ENCODE data around the gene GDNF.
"Not testable (repeated sequence)": the region's sequence is repeated elsewhere in the genome, so short reads cannot be mapped to it uniquely, and the experiment has no call there.

The GDNF gene

DNA sequence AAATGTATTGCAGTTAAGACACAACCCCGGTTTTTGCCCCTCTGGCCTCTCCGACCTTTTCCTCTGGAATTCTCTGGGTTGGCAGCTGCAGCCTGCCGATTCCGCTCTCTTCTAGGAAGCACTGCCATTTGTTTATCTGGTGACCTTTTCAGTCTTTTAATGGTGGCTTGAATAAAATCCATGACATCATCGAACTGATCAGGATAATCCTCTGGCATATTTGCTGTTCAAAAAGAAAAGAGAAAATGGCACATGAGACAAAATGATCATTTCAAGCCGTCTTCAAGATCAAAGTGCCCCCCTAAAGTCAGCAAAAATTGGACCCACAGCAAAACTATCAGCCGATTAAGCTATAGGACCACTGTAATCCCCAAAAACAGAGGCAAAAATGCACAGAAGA, 23.9 kb downstream of the GDNF start:
- DNase-seq: no peak

DNA sequence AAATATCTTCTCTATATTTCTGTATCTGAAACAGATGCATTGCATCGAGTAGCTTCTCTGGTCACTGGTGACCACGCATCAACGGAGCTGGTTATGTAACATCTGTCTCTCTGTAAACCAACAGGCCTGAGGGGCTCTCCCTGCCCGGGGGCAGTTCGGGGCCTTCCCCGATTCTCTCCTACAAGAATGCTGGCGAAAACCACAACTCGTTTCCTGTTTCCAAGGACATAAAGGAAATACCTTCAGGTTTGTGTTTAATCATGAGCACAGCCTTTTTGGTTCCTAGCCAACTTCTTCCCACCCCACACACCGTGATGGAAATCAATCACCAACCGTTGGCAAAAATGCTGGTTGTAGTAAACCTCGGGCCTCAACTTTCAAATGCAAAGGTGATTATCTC, 25.1 kb downstream of the GDNF start:
- DNase-seq: peak; percentile 64

GRCh38 chr5:37812365-37812764, 27.5 kb downstream of the GDNF start:
- DNase-seq: peak; percentile 53

- no peak for DNase-seq
Measured at GRCh38 chr5:37811866-37812265, 28.0 kb downstream of the GDNF start.

DNA sequence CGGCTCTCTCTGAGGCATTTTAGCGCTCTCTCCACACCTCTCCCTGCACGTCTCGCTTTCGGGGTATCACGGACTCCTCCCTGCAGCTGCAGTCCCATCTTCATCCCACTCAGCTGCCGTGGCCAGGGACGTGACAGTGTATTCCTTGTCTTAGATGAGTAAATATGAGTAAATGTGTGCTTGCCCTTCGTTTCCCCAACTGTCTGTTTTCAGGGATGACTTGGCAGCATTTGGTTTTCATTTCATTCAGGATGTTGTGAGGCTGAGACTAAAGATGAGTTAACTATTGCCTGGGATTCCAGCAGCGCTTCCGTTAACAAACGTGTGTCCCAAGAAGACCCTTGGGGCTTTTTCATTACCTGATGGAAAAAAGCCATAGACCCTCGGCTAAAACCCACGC, 29.5 kb downstream of the GDNF start:
- DNase-seq: peak; percentile 82

DNA sequence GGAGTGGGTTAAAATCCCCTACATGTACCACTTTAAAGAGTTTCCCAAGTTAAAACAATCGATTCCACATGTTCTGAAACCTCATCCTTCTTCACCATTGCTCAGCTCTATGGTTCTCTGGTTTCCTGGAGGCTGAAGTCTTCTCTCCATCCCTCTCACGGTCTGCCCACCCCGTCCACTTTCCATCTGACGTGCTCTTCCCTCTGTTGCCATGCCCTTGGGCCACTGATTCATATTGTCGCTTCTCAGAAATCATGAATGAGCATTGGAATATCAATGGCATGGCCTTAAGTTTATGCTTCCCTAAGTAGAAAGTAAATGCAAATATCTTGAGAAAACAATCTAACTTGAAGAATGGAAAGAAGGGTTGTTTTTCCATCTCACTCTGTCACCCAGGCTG, 30.9 kb downstream of the GDNF start:
- no peak for DNase-seq

GRCh38 chr5:37807621-37808301, 32.1 kb downstream of the GDNF start:
- peak; percentile 65 for DNase-seq

- no peak for DNase-seq
Measured at GRCh38 chr5:37807015-37807414, 32.8 kb downstream of the GDNF start.

DNA sequence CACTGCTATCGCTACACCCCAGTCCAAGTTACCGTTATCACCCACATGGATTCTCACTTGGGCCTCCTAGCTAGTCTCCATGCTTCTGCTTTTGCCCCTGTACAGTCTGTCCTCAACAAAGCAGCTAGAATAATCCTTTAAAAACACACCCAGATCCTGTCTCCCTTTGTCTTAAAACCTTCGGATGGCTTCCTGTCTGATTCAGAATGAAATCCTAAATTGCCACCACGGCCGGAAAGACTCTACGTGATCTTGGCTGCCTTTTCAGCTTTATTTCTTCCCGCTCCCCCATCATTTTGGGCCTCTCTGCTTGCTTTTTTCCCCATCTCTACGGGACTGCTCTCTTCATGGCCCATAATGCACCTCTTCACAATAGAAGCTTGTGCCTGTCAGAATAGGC, 33.4 kb downstream of the GDNF start:
- no peak for DNase-seq

DNA sequence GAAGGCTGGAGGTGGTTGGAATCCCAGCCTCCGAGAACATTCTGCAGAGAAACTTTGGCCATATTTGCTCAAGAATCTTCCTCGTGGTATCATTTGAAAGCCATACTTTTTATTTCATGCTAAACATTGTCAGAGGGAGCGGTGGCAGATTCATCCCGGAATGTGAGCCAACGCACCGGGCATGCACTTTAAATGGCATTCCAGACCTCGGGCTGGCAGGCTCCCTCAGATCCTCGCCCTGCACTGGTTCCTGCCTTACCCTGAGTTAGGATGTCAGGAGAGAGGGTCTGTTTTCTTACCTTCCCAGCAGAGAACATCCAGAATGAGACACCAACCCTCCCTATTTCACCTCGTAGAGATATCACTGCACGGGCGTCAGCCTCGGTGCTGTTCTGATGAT, 33.8 kb downstream of the GDNF start:
- no peak for DNase-seq

DNA sequence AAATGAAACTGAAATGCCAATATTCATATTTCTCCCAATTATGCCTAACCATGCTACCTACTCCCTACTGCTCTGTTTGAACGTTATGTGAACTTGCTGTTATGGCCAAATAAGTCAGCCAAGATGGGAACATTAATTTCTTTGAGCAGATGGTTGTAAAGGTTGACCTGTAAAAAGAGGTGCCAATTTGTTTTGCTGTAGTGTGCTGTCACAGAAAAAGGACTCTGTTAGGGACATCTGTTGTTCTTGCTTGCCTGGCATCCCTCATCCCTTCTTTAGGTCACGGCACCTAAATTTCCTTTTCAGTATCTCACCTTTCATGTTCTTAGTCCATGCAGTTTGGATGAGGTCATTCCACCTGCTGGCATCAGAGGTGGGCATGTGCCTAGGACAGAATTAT, 35.4 kb downstream of the GDNF start:
- DNase-seq: no peak

DNA sequence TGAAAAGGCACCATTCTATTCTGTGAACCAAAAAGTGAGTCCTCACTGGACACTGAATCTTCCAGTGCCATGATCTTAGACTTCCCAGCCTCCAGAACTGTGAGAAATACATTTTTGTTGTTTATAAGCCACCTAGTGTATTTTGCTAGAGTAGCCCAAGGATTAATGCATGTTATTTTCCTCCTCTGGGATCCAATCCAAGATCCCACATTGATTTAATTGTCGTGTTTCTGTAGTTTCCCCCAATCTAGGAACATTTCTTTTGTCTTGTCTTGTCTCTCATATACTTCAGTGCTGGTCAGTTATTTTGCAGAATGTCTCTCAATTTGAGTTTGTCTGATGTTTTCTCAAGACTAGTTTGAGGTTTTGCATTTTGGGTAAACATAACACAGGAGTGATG, 36.4 kb downstream of the GDNF start:
- peak; percentile 24 for DNase-seq

DNA sequence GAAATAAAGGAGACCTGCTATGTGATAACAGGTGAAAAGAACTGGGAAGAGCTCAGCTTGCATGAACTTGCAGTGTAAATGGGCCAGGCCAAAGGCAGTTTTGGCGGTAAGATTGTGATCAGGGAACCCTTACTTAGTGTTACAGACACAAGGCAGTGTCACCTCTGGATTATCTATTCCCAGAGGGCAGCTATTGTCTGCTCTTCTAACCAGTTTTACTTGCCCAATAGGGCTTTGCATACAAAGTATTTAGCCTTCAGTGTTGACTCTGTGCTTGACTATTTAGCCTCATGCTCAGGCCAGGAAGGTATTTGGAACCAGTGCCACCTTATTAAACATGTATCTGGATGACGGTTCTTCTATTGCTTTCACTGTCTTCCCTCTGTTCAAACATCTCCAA, 38.3 kb downstream of the GDNF start:
- DNase-seq: no peak

GRCh38 chr5:37799865-37800421, 39.9 kb downstream of the GDNF start:
- no peak for DNase-seq

GRCh38 chr5:37796435-37796834, 43.4 kb downstream of the GDNF start:
- not testable (repeated sequence) for DNase-seq

- not testable (repeated sequence) for DNase-seq
Measured at GRCh38 chr5:37795292-37795691, 44.5 kb downstream of the GDNF start.

DNA sequence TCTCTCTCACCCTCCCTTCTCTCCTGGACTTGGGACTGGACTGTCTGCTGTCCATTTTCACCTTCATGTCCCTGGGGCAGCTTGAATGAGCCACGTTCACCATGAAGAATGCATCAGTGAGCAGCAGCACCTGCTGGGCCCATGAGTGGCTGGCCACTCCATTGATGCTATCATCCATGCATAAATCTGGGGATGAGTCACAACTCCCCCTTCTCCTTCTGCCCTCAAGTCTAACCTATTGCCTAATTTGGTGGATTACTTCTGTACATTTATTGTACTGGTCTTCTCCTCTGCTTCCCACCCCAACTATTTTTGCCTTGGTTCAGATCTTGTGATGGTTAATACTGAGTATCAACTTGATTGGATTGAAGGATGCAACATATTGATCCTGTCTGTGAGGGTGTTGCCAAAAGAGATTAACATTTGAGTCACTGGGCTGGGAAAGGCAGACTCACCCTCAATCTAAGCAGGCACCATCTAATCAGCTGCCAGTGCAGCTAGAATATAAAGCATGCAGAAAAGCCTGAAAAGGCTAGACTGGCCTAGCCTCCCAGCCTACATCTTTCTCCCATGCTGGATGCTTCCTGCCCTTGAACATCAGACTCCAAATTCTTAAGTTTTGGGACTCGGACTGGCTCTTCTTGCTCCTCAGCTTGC, 46.7 kb downstream of the GDNF start:
- peak; percentile 34 for DNase-seq

GRCh38 chr5:37791321-37791720, 48.5 kb downstream of the GDNF start:
- DNase-seq: no peak

- no peak for DNase-seq
Measured at GRCh38 chr5:37789991-37790390, 49.9 kb downstream of the GDNF start.

GRCh38 chr5:37787742-37788141, 52.1 kb downstream of the GDNF start:
- peak; percentile 46 for DNase-seq

DNA sequence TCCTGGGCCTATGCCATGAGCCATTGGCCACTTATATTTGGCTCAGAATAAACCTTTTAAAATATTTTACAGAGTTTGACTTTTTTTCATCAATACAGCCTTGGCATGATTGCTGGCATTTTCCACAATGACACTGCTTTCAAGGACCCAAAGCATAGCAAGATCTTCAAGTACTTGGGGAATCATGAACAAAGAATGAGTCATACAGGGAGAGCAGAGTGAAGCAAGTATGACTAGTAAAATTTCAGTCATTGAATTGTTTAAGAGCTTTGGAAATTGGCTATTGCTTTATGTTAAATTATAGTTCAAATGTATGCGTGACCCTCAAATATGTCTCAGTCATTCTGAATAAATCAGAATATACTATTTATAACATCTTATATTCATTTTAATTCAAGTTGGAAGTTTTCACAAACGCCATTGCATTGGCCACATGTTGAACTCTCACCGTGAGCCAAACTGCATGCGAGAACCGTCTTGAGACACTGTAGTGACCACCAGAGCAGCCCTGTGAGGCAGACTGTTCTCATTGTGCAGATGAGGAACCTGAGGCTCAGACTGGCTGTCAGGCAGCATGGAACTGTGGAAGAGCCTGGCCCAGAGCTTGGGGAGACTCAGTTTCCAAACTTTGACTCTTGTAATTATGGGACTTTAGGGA, 52.9 kb downstream of the GDNF start:
- DNase-seq: peak; percentile 82

DNA sequence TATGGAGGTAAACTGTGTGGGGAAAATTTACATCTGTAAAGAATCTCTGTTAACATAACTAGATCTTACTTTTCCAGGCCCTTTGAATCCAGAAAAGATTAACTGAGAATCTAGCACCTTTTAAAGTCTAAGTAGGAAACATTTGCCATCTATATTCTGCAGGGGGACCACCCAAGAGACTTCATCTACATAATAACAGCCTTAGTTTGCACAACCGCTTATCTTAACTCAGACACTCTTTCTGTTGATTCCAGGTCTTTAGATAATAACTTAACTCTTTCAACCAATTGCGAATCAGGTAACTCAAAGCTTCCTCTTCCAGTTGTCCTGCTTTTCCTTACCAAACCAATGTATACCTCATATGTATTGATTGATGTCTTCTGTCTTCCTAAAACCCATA, 53.4 kb downstream of the GDNF start:
- no peak for DNase-seq

GRCh38 chr5:37781409-37781808, 58.4 kb downstream of the GDNF start:
- DNase-seq: not testable (repeated sequence)
